Bronchial epithelial cell (primary cell): ENCODE measurements around the gene NLGN4X. TPM values are rescaled to one million over a fixed set of nuclear protein-coding genes. Genes with fewer than 3 reads are reported as not detected.

Source experiments
- DNase-seq: peaks from one replicate; pipeline ENCODE4 v3.0.0-alpha.2; 2010; ENCODE audit warnings: low read depth
- FAIRE-seq: peaks from 2 replicates; lab custom pipeline; 2011; peaks lifted over from hg19 to GRCh38; lab: Jason Lieb, UNC
- H3K27me3 ChIP-seq: 2 replicates; pipeline ENCODE4 v1.5.1; 2011; ENCODE audit warnings: low read length; ENCODE audit not compliant: control insufficient read depth, insufficient read depth
- H3K36me3 ChIP-seq: 2 replicates; pipeline ENCODE4 v1.5.1; 2011; ENCODE audit warnings: low read length; ENCODE audit not compliant: control insufficient read depth, insufficient read depth
- H3K4me3 ChIP-seq: 2 replicates; pipeline ENCODE4 v1.5.1; 2011; ENCODE audit warnings: mild to moderate bottlenecking, low read depth, low read length, control low read depth
- total RNA-seq: library from RNA; depleted of rRNA; stranded (reverse); fragments of >200 nt; gene quantifications from 2 replicates; pipeline ENCODE4 v1.2.1, GENCODE V29; 2014
- TF ChIP-seq, protein P1 (sequence below): IDR thresholded peaks from 2 replicates; pipeline ENCODE4 v1.5.1; 2011; ENCODE audit warnings: mild to moderate bottlenecking, moderate library complexity, low read length, control low read depth, inconsistent platforms; ENCODE audit not compliant: insufficient read depth, severe bottlenecking

The NLGN4X gene
- total RNA-seq, 1 donor from 2014 or later, result not detected

- TF ChIP-seq, protein P1, sequence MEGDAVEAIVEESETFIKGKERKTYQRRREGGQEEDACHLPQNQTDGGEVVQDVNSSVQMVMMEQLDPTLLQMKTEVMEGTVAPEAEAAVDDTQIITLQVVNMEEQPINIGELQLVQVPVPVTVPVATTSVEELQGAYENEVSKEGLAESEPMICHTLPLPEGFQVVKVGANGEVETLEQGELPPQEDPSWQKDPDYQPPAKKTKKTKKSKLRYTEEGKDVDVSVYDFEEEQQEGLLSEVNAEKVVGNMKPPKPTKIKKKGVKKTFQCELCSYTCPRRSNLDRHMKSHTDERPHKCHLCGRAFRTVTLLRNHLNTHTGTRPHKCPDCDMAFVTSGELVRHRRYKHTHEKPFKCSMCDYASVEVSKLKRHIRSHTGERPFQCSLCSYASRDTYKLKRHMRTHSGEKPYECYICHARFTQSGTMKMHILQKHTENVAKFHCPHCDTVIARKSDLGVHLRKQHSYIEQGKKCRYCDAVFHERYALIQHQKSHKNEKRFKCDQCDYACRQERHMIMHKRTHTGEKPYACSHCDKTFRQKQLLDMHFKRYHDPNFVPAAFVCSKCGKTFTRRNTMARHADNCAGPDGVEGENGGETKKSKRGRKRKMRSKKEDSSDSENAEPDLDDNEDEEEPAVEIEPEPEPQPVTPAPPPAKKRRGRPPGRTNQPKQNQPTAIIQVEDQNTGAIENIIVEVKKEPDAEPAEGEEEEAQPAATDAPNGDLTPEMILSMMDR, result no peak
- Histone ChIP-seq H3K4me3 (no peak overlapping the region), H3K27me3 (peaks cover 12% of the 10 kb centered on the region), H3K36me3 (no peaks in the 10 kb centered on the region)
- no peak for FAIRE-seq
- DNase-seq, result no peak
These were observed 732 bp downstream of the NLGN4X start for GRCh38 chrX:6227935-6228334.

GRCh38 chrX:6227453-6227835, 1.2 kb downstream of the NLGN4X start:
- no peak overlapping the region for H3K4me3 ChIP-seq
- TF ChIP-seq, protein P1, result no peak
- H3K27me3 ChIP-seq, result peaks cover 12% of the 10 kb centered on the region
- H3K36me3 ChIP-seq, result no peaks in the 10 kb centered on the region
- FAIRE-seq (no peak), DNase-seq (no peak)

- Histone ChIP-seq H3K27me3 (peaks cover 12% of the 10 kb centered on the region), H3K36me3 (no peaks in the 10 kb centered on the region), H3K4me3 (peak overlapping the region; percentile 32)
- DNase-seq (no peak), FAIRE-seq (no peak)
- TF ChIP-seq, protein P1, result no peak
These were observed 1.8 kb downstream of the NLGN4X start for GRCh38 chrX:6226596-6227452.

DNA sequence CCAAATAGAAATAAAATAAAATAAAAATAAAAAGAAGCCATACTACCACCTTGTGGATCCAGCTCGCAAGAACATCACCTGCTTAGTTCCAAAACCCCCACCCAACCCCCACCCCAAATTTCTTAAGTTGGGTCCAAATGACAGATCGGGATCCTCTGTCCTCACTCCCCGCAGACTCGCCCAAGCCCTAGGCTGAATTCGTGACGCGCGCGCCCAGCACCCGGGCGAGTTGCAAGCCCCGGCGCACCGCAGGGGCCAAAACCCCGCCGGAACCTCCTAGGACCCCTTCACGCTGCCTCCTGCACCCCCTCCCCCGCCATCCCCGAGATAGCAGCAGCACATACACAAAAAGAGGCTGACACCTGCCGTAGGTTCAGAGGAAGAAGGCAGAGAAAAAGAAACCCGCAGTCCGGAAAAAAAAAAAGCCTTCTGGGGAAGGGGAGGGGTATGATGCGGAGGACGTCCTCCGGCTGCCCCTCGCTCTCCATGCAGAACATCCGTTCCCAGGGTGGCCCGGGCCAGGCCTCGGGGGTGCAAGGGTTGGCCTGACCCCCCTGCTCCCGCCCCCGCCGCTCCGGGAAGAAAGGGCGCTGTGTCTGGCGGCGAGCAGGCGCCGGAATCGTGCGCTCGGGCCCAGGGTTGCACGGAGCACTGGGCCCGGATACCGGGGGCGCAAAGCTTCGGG, 2.6 kb downstream of the NLGN4X start:
- TF ChIP-seq, protein P1, result no peak
- FAIRE-seq, result no peak

DNA sequence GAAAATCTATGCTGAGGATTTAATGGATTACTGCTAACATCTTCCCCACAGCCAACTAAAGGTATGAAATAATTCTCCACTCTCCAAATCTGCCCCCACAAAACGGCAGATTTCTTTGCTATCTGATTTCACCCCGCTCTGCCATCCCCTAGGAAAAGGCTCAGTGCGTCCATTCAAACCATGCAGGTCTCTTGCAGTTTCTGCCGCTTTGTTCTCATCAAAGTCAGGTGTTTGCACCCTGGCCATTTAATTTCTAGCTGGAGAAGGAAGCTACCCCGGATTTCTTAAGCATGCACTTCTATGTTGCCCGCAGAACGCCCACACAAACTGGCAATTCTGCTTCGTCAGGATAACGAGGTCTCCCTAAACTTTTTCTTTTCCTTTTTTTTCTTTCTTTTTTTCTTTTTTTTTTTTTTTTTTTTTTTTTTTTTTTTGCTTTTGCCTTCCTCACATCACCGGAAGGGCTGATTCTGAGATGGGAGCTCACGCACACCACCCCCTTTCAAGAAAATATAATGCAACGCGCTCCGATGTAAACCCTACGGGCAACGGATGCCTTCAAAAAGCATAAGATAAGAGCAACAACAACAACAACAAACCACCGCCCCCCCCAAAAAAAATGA, 3.3 kb downstream of the NLGN4X start:
- peaks cover 12% of the 10 kb centered on the region for H3K27me3 ChIP-seq
- FAIRE-seq (no peak), DNase-seq (no peak)
- no peaks in the 10 kb centered on the region for H3K36me3 ChIP-seq
- no peak overlapping the region for H3K4me3 ChIP-seq
- TF ChIP-seq, protein P1, result no peak

More for the DNA sequence above, 2.6 kb downstream of the NLGN4X start:
- DNase-seq, result no peak
- Histone ChIP-seq H3K4me3 (peak overlapping the region; percentile 32), H3K27me3 (peaks cover 12% of the 10 kb centered on the region), H3K36me3 (no peaks in the 10 kb centered on the region)
